ENCODE measurements around the gene HAPLN2. TPM values are rescaled to one million over a fixed set of nuclear protein-coding genes. Genes with fewer than 3 reads are reported as not detected.

Gene HAPLN2
- total and polyA plus RNA-seq, 2 of the 8 experiments (the other 6 are each of a cell fraction or from before 2014, with no cell fraction given) = 0.19 to 0.51 TPM

DNA sequence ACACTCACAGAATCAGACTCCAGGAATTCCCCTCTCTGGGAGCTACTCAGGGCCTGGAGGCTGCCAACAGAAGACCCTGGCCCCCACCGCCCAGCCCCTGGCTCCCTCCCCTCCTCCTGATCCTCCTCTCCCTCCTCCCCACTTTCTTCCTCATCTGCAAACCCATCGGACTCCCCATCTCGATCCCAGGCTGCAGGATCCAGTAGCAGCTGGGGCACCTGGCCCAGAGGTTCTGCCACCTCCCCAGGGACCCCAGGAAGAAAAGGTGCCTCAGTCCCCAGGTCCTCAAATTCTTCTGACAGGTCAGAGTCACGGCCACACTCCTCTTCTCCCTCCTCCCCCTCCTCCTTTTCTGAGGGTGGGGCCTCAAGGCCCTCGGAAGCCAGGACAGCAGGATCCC lies 50.6 kb downstream of the HAPLN2 start (continued):
- TF ChIP-seq SUZ12 (IDR thresholded peaks at IDR 0.05; ENCODE audit: low read length) (no peak), RBBP5 (IDR thresholded peaks at IDR 0.05; ENCODE audit: borderline replicate concordance, low read depth, low read length) (no peak), SRF (IDR thresholded peaks at IDR 0.05; ENCODE audit: low read depth, low read length) (no peak), SAP30 (IDR thresholded peaks at IDR 0.05; ENCODE audit: insufficient read depth, insufficient replicate concordance, low read length) (no peak), CHD1 (IDR thresholded peaks at IDR 0.05; ENCODE audit: low read depth, low read length) (no peak), RFX5 (IDR thresholded peaks at IDR 0.05; ENCODE audit: borderline replicate concordance, low read depth, low read length) (no peak), NRF1 (IDR thresholded peaks at IDR 0.05; ENCODE audit: low read depth, low read length) (no peak), YY1 (IDR thresholded peaks at IDR 0.05; ENCODE audit: low read depth, low read length) (no peak), CTBP2 (IDR thresholded peaks at IDR 0.05; ENCODE audit: borderline replicate concordance, insufficient read depth, insufficient read length, low read length) (no peak)

Measured in H1 (cell line).